ENCODE results near the gene PIGU.
"Not testable (repeated sequence)": the region's sequence is repeated elsewhere in the genome, so short reads cannot be mapped to it uniquely, and the experiment has no call there.

PIGU gene

GRCh38 chr20:34528921-34529297 lies 148.0 kb downstream of the PIGU start:
- Histone ChIP-seq H3K4me1 (ENCODE audit: insufficient read depth, low read length) (no peaks in the 10 kb centered on the region), H3K36me3 (ENCODE audit: insufficient read depth, low read length) (peaks cover 80% of the 10 kb centered on the region), H3K27me3 (ENCODE audit: insufficient read depth, low read length) (no peaks in the 10 kb centered on the region), H2AFZ (ENCODE audit: low read depth, low read length) (no peak overlapping the region), H3K9me3 (ENCODE audit: low read length) (no peaks in the 10 kb centered on the region), H3K4me3 (ENCODE audit: low read length) (no peak overlapping the region)

DNA sequence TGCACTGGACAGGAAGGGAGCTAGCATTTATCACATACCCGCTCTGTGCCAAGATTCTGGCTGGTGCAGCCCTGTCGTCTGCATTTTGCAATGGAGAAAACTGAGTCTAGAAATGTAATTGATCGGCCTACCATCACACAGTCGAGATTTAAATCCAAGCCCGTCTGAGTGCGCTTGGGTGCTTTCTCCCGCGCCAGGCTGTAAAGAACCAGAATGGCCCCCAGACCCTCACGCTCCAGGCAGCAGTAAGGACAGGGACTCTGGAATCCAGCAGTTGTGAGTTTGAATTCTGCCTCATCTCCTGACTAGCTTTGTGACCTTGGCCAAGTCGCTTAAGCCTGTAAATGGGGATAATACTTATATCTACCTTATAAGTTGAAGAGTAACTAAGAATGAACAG lies 149.9 kb downstream of the PIGU start:
- Histone ChIP-seq H3K4me1 (ENCODE audit: insufficient read depth, low read length) (no peaks in the 10 kb centered on the region), H3K9me3 (ENCODE audit: low read length) (no peaks in the 10 kb centered on the region), H2AFZ (ENCODE audit: low read depth, low read length) (no peak overlapping the region), H3K27me3 (ENCODE audit: insufficient read depth, low read length) (no peaks in the 10 kb centered on the region), H3K4me3 (ENCODE audit: low read length) (no peak overlapping the region), H3K36me3 (ENCODE audit: insufficient read depth, low read length) (peaks cover 75% of the 10 kb centered on the region)

GRCh38 chr20:34526466-34526865 lies 150.4 kb downstream of the PIGU start:
- no peaks in the 10 kb centered on the region for H3K27me3 ChIP-seq (ENCODE audit: insufficient read depth, low read length)
- H3K36me3 ChIP-seq (ENCODE audit: insufficient read depth, low read length): peaks cover 70% of the 10 kb centered on the region
- H3K9me3 ChIP-seq (ENCODE audit: low read length): no peaks in the 10 kb centered on the region
- no peak overlapping the region for H2AFZ ChIP-seq (ENCODE audit: low read depth, low read length)
- H3K4me1 ChIP-seq (ENCODE audit: insufficient read depth, low read length): no peaks in the 10 kb centered on the region
- no peak overlapping the region for H3K4me3 ChIP-seq (ENCODE audit: low read length)

GRCh38 chr20:34525709-34526416 lies 151.0 kb downstream of the PIGU start:
- Histone ChIP-seq H3K9me3 (ENCODE audit: low read length) (no peaks in the 10 kb centered on the region), H2AFZ (ENCODE audit: low read depth, low read length) (no peak overlapping the region), H3K27me3 (ENCODE audit: insufficient read depth, low read length) (no peaks in the 10 kb centered on the region), H3K4me3 (ENCODE audit: low read length) (no peak overlapping the region), H3K36me3 (ENCODE audit: insufficient read depth, low read length) (peaks cover 64% of the 10 kb centered on the region), H3K4me1 (ENCODE audit: insufficient read depth, low read length) (no peaks in the 10 kb centered on the region)

DNA sequence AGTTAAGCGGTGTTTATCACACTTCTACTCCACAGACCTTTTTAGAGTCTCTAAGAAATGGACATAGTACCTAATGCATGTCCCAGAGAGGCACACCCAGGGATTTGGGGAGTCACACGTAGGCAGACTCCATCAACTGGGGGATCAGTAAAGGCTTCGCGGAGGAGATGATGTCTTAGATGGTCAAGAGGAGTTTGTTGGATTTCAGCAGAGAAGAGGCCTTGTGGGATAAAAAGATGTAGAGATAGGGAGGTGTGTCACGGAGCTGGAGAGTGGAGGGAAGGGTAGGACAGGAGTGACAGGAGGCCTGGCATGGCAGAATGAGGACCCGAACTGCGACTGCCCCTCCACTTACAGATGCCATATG lies 151.6 kb downstream of the PIGU start:
- Histone ChIP-seq H3K27me3 (ENCODE audit: insufficient read depth, low read length) (no peaks in the 10 kb centered on the region), H3K9me3 (ENCODE audit: low read length) (no peaks in the 10 kb centered on the region), H3K36me3 (ENCODE audit: insufficient read depth, low read length) (peaks cover 58% of the 10 kb centered on the region), H3K4me3 (ENCODE audit: low read length) (no peak overlapping the region), H2AFZ (ENCODE audit: low read depth, low read length) (no peak overlapping the region), H3K4me1 (ENCODE audit: insufficient read depth, low read length) (no peaks in the 10 kb centered on the region)

DNA sequence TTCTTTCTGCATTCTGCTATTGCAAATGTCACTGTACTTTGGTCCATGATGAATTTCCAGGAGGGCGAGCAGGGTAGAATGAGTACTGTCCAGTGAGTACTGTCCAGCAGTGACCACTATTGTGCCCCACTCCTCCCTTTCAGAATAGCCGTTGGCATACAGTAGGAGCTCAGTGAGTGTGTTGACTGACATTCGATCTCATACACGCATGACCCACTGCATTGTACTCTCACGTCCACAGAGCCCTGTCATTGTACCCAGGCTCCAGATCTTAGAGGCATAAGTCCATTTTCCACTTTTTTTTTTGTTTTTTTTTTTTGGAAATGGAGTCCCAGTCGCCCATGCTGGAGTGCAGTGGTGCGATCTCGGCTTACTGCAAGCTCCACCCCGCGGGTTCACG lies 152.5 kb downstream of the PIGU start:
- Histone ChIP-seq H3K4me1 (ENCODE audit: insufficient read depth, low read length) (no peaks in the 10 kb centered on the region), H2AFZ (ENCODE audit: low read depth, low read length) (no peak overlapping the region), H3K36me3 (ENCODE audit: insufficient read depth, low read length) (peaks cover 54% of the 10 kb centered on the region), H3K4me3 (ENCODE audit: low read length) (no peak overlapping the region), H3K27me3 (ENCODE audit: insufficient read depth, low read length) (no peaks in the 10 kb centered on the region), H3K9me3 (ENCODE audit: low read length) (no peaks in the 10 kb centered on the region)

DNA sequence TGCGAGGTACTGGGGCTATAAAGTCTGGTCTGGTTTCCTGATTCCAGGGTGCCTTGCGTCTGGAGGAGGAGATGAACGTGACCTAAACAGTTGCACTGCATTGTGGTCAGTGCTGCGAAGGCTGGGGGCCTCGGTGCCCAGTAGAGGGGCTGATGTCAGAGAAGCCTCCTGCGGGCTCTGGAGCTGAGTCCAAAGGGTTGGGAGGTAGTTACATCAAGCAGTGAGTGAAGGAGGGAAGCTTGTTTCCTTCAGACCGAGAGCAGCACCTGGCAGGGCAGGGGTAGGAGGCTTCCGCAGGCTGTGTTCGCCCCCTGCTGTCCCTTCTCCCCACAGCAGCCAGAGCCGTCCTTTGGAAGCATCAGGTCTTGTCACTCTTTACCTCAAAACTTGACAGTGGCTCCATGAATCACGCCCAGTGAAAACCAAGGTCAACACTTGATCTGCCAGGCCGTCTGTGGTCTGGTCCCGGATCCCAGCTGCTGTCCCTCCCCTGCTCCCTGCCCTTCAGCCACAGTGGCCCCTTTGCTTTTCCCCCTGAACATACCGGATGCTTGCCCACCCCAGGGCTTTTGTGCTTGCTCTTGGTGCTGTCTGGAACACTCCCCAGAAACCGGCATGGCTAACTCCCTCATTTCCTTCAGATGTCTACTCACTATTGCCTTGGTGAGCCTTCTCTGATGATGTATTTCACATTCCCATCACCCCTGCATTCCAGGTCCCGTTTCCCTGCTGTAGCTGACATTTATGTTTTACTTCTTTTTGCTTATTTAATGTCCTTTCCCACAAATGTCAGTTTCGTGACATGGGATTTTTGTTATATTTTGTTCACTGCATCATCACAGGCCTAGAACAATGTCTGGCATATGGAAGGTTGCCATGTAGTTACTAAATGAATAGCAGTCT lies 153.7 kb downstream of the PIGU start:
- Histone ChIP-seq H2AFZ (ENCODE audit: low read depth, low read length) (no peak overlapping the region), H3K36me3 (ENCODE audit: insufficient read depth, low read length) (peaks cover 47% of the 10 kb centered on the region), H3K4me1 (ENCODE audit: insufficient read depth, low read length) (no peaks in the 10 kb centered on the region), H3K27me3 (ENCODE audit: insufficient read depth, low read length) (no peaks in the 10 kb centered on the region), H3K9me3 (ENCODE audit: low read length) (no peaks in the 10 kb centered on the region), H3K4me3 (ENCODE audit: low read length) (no peak overlapping the region)

DNA sequence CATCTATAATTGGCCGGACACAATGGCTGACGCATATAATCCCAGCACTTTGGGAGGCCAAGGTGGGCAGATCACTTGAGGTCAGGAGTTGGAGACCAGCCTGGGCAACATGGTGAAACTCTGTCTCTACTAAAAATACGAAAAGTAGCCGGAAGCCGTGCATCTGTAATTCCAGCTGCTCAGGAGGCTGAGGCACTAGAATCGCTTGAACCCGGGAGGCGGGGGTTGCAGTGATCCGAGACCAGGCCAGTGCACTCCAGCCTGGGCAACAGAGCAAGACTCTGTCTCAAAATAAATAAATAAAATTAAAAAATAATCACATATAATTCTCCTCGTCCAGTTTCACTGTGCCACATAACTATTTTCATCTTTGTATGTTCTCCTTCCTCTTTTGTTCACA lies 157.1 kb downstream of the PIGU start:
- H3K9me3 ChIP-seq (ENCODE audit: low read length); H3K4me3 ChIP-seq (ENCODE audit: low read length); H2AFZ ChIP-seq (ENCODE audit: low read depth, low read length); H3K27me3 ChIP-seq (ENCODE audit: insufficient read depth, low read length): not testable (repeated sequence)
- peaks cover 22% of the 10 kb centered on the region for H3K36me3 ChIP-seq (ENCODE audit: insufficient read depth, low read length)
- peaks cover 14% of the 10 kb centered on the region for H3K4me1 ChIP-seq (ENCODE audit: insufficient read depth, low read length)

GRCh38 chr20:34518863-34519262 lies 158.0 kb downstream of the PIGU start:
- H3K4me3 ChIP-seq (ENCODE audit: low read length); H2AFZ ChIP-seq (ENCODE audit: low read depth, low read length); H3K9me3 ChIP-seq (ENCODE audit: low read length); H3K27me3 ChIP-seq (ENCODE audit: insufficient read depth, low read length): not testable (repeated sequence)
- Histone ChIP-seq H3K36me3 (ENCODE audit: insufficient read depth, low read length) (peaks cover 17% of the 10 kb centered on the region), H3K4me1 (ENCODE audit: insufficient read depth, low read length) (peaks cover 15% of the 10 kb centered on the region)

DNA sequence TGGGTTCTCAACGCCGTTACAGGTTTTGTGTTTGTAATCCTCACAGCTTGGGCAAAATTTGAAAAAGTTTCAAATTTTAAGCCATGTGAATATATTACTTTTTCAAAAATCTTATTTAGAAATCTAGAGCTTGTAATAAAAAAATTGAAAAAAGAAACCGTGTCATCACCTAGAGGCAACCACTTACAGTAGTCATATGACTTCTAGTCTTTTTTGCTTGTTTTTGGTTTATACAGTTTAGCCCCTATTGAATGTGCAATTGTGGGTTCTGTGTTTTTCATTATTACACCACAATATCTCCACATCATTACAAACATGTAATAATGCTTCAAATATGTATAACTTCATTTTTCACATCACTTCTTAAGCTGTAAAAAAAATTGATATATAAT lies 159.8 kb downstream of the PIGU start:
- H3K9me3 ChIP-seq (ENCODE audit: low read length): no peaks in the 10 kb centered on the region
- H3K27me3 ChIP-seq (ENCODE audit: insufficient read depth, low read length): no peaks in the 10 kb centered on the region
- H3K4me1 ChIP-seq (ENCODE audit: insufficient read depth, low read length): peaks cover 15% of the 10 kb centered on the region
- H3K4me3 ChIP-seq (ENCODE audit: low read length): peak overlapping the region; percentile 99
- peak overlapping the region; percentile 91 for H2AFZ ChIP-seq (ENCODE audit: low read depth, low read length)
- H3K36me3 ChIP-seq (ENCODE audit: insufficient read depth, low read length): peaks cover 11% of the 10 kb centered on the region

GRCh38 chr20:34516247-34517113 lies 160.4 kb downstream of the PIGU start, which contains the start of gene DYNLRB1:
DYNLRB1 (plus strand) TSS chr20:34516422; CDS start chr20:34516459, 37 bp downstream.
- Histone ChIP-seq H3K4me3 (ENCODE audit: low read length) (peak within 1 kb of the TSS; percentile 99), H3K9me3 (ENCODE audit: low read length) (no peaks in the 10 kb centered on the region), H3K36me3 (ENCODE audit: insufficient read depth, low read length) (peaks cover 15% of the 10 kb centered on the region), H3K4me1 (ENCODE audit: insufficient read depth, low read length) (peaks cover 15% of the 10 kb centered on the region), H2AFZ (ENCODE audit: low read depth, low read length) (peak within 1 kb of the TSS; percentile 91), H3K27me3 (ENCODE audit: insufficient read depth, low read length) (no peaks in the 10 kb centered on the region)

DNA sequence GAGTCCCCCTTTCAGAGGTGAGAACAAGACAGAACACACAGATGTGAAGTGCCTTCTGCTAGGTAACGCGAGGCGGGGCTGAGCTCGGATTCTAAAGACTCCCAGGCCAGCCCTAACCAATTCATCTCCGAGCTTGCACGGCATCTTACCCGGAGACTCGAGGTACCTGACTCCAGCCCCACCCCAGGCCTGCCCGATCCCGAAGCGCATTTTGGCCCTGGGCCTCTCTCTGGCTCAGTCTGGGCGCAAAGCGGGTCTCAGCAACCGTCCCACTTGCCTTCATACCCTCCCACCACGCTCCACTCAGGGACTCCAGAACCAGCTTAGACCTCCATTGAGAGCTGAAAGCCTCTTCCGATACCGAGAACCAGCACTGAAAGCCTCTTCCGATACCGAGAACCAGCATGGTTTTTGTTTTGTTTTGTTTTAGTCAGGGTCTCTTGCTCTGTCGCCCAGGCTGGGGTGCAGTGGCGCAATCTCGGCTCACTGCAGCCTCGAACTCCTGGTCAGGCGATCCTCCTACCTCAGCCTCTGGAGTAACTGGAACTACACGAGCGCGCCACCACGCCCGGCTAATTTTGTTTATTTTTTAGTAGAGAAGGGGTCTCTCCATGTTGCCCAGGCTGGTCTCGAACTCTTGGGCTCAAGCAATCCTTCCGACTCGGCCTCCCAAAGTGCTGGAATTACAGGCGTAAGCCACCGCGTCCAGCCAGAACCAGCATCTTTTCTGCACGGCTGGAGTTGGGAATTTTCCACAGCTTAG lies 161.2 kb downstream of the PIGU start:
- peaks cover 15% of the 10 kb centered on the region for H3K4me1 ChIP-seq (ENCODE audit: insufficient read depth, low read length)

More for the DNA sequence above, 161.2 kb downstream of the PIGU start:
- Histone ChIP-seq H3K36me3 (ENCODE audit: insufficient read depth, low read length) (peaks cover 23% of the 10 kb centered on the region), H3K4me3 (ENCODE audit: low read length) (peak overlapping the region; percentile 99), H3K27me3 (ENCODE audit: insufficient read depth, low read length) (no peaks in the 10 kb centered on the region), H3K9me3 (ENCODE audit: low read length) (no peaks in the 10 kb centered on the region), H2AFZ (ENCODE audit: low read depth, low read length) (peak overlapping the region; percentile 91)
